GM12878 (cell line): Measurements from ENCODE around the gene SERTAD1. TPM values are rescaled to one million over a fixed set of nuclear protein-coding genes. Genes with fewer than 3 reads are reported as not detected.

Experiments
- ATAC-seq: fragments of 200-7000 bp; cut with Tn5 transposase; 3 replicates; pipeline ENCODE4 v1.9.1; 2020; ENCODE audit warnings: mild to moderate bottlenecking, moderate library complexity
- BruUV-seq: library from RNA; stranded (reverse); fragments of 400-500 nt; replicated peaks from 2 replicates; lab custom pipeline; 2021; lab: Mats Ljungman, UMichigan
- CTCF ChIA-PET: fragments of 300-600 bp; sonication (Branson Sonifier 250); formaldehyde crosslinking; extraction: SDS; loops from one replicate; lab custom pipeline; 2021; ENCODE audit warnings: inconsistent platforms; lab: Yijun Ruan, JAX
- POLR2A ChIA-PET: fragments of 350-600 bp; formaldehyde crosslinking; extraction: SDS; loops from one replicate; lab custom pipeline; 2021; ENCODE audit warnings: inconsistent platforms; lab: Charles Lee
- RAD21 ChIA-PET: fragments of 300-600 bp; sonication (Branson Sonifier 250); formaldehyde crosslinking; loops from one replicate; lab custom pipeline; 2023; ENCODE audit warnings: antibody characterized with exemption; ENCODE audit not compliant: unreplicated experiment; lab: Charles Lee
- SMC1A ChIA-PET: fragments of 300-600 bp; sonication (Branson Sonifier 250); formaldehyde crosslinking; loops from one replicate; lab custom pipeline; 2023; ENCODE audit not compliant: unreplicated experiment, uncharacterized antibody; lab: Charles Lee
- DNase-seq: peaks from one replicate; pipeline ENCODE4 v3.0.0-alpha.2; 2011; ENCODE audit warnings: low read depth, low spot score
- FAIRE-seq: peaks from 3 replicates; lab custom pipeline; 2011; peaks lifted over from hg19 to GRCh38; lab: Jason Lieb, UNC
- H2AFZ ChIP-seq: 2 replicates; pipeline ENCODE4 v1.6.0; 2011; ENCODE audit warnings: low read depth, low read length, control low read depth; ENCODE audit not compliant: control insufficient read depth
- H3K27ac ChIP-seq: 2 replicates; pipeline ENCODE4 v1.5.1; 2011; ENCODE audit warnings: control low read depth; ENCODE audit not compliant: control insufficient read depth, insufficient read depth
- H3K27me3 ChIP-seq, 2 experiments: replicated peaks in 1 of 2; 2 replicates each; pipeline versions ENCODE4 v1.6.0 to v1.6.1; 2011; ENCODE audit warnings: low read length in 1 of 2; ENCODE audit not compliant: control insufficient read depth in 2 of 2, insufficient read depth in 2 of 2
- H3K36me3 ChIP-seq, 2 experiments: 2 replicates each; pipeline ENCODE4 v1.5.1; 2011; ENCODE audit warnings: low read length in 1 of 2; ENCODE audit not compliant: control insufficient read depth in 2 of 2, insufficient read depth in 2 of 2
- H3K4me1 ChIP-seq: 2 replicates; pipeline ENCODE4 v1.6.1; 2011; ENCODE audit warnings: mild to moderate bottlenecking, low read length, moderate library complexity, mixed read lengths; ENCODE audit not compliant: control insufficient read depth, insufficient read depth
- H3K4me2 ChIP-seq: 2 replicates; pipeline ENCODE4 v1.6.0; 2011; ENCODE audit warnings: control low read depth; ENCODE audit not compliant: control insufficient read depth, insufficient read depth
- H3K4me3 ChIP-seq: fragments of 200-600 bp; sonication (generic); 2 replicates; pipeline ENCODE4 v1.5.1; 2016
- H3K79me2 ChIP-seq: 2 replicates; pipeline ENCODE4 v1.6.0; 2011; ENCODE audit warnings: low read length; ENCODE audit not compliant: control insufficient read depth, insufficient read depth
- H3K9ac ChIP-seq: 2 replicates; pipeline ENCODE4 v1.8.0; 2011; ENCODE audit warnings: low read length, control low read depth, mixed read lengths; ENCODE audit not compliant: control insufficient read depth, insufficient read depth
- H3K9me3 ChIP-seq: replicated peaks from 3 replicates; pipeline ENCODE4 v1.5.1; 2011; ENCODE audit warnings: mild to moderate bottlenecking, low read length; ENCODE audit not compliant: control insufficient read depth, insufficient read depth
- H4K20me1 ChIP-seq: 2 replicates; pipeline ENCODE4 v1.6.0; 2011; ENCODE audit not compliant: control insufficient read depth, insufficient read depth
- CBFB ChIP-seq: IDR thresholded peaks from 2 replicates; pipeline ENCODE4 v1.6.1; 2016; ENCODE audit warnings: antibody characterized with exemption, low read depth
- CEBPB ChIP-seq, 2 experiments: fragments of 150-350 bp in 1 of 2; IDR thresholded peaks; 2 replicates each; pipeline ENCODE4 v1.6.1; 2012 to 2014; ENCODE audit warnings: low read depth in 2 of 2, low read length in 2 of 2, borderline replicate concordance in 1 of 2, inconsistent platforms in 1 of 2
- EP300 ChIP-seq, 2 experiments: fragments of 150-350 bp in 1 of 2; IDR thresholded peaks; 2 replicates each; pipeline ENCODE4 v1.6.1; 2011 to 2012; ENCODE audit warnings: low read depth in 2 of 2, low read length in 2 of 2, borderline replicate concordance in 1 of 2, improper control_type of control experiment in 1 of 2, inconsistent platforms in 1 of 2; ENCODE audit not compliant: control insufficient read depth in 1 of 2
- ESRRA ChIP-seq: IDR thresholded peaks from 2 replicates; pipeline ENCODE4 v1.6.1; 2012; ENCODE audit warnings: mild to moderate bottlenecking, low read length, improper control_type of control experiment
- FOXM1 ChIP-seq: IDR thresholded peaks from 2 replicates; pipeline ENCODE4 v1.6.1; 2012; ENCODE audit warnings: low read depth, mild to moderate bottlenecking, inconsistent platforms, low read length, moderate library complexity
- NFIC ChIP-seq: IDR thresholded peaks from 2 replicates; pipeline ENCODE4 v1.6.1; 2012; ENCODE audit warnings: low read depth, mild to moderate bottlenecking, inconsistent platforms, low read length, moderate library complexity
- NR2C2 ChIP-seq: IDR thresholded peaks from 2 replicates; pipeline ENCODE4 v1.6.1; 2011; ENCODE audit warnings: borderline replicate concordance, low read depth; ENCODE audit not compliant: control insufficient read depth, insufficient read length
- RELA ChIP-seq: fragments of 450-650 bp; IDR thresholded peaks from 2 replicates; pipeline ENCODE4 v1.8.0; 2014; ENCODE audit warnings: borderline replicate concordance; ENCODE audit not compliant: partially characterized antibody
- STAT1 ChIP-seq: fragments of 450-650 bp; conservative IDR thresholded peaks from 2 replicates; pipeline ENCODE4 v1.6.1; 2014; ENCODE audit warnings: antibody characterized with exemption, mild to moderate bottlenecking
- SUZ12 ChIP-seq: fragments of 200-600 bp; sonication (generic); IDR thresholded peaks from one replicate; pipeline ENCODE4 v1.6.1; 2018; ENCODE audit warnings: antibody characterized with exemption, mild to moderate bottlenecking; ENCODE audit not compliant: unreplicated experiment
- TAF1 ChIP-seq: IDR thresholded peaks from 2 replicates; pipeline ENCODE4 v1.6.1; 2011; ENCODE audit warnings: mild to moderate bottlenecking, low read depth, low read length, borderline replicate concordance
- TCF3 ChIP-seq: IDR thresholded peaks from 2 replicates; pipeline ENCODE4 v1.6.1; 2012; ENCODE audit warnings: low read depth, mild to moderate bottlenecking, low read length, borderline replicate concordance; ENCODE audit not compliant: insufficient read depth
- TCF7 ChIP-seq: IDR thresholded peaks from 2 replicates; pipeline ENCODE4 v1.6.1; 2014; ENCODE audit warnings: antibody characterized with exemption, borderline replicate concordance
- WGBS: methylation state at CpG from one replicate; pipeline ENCODE4 v1.1.6; 2016; ENCODE audit warnings: low lambda C conversion rate; ENCODE audit not compliant: insufficient replicate concordance, insufficient coverage; ENCODE audit errors: missing lambda C conversion rate; 5-methylcytosine and 5-hydroxymethylcytosine counted together
- in situ Hi-C: fragments of 300-500 bp; cut with MboI; formaldehyde crosslinking; loops from 9 replicates; pipeline ENCODE4 v1.14.3; 2018; ENCODE audit warnings: mixed read lengths
- intact Hi-C: fragments of 100-400 bp; cut with micrococcal nuclease; formaldehyde crosslinking; loops from one replicate; pipeline ENCODE4 v1.14.2; 2022; ENCODE audit not compliant: unreplicated experiment
- polyA plus RNA-seq, 11 experiments: library from polyadenylated mRNA; depleted of rRNA in 4 of 11; unstranded in 6 of 11; stranded (reverse) in 5 of 11; fragments of >200 nt; fragmentation: Nextera tagmentation in 4 of 11; fragmentation: Illumina TruSeq in 1 of 11; extraction: Ambion mirVana in 4 of 11; extraction: Trizol in 1 of 11; gene quantifications; 1 replicate in 1 of 11; 2 replicates in 10 of 11; pipeline versions ENCODE4 v1.2.1 to v1.2.3, GENCODE V29; 2011 to 2016; ENCODE audit warnings: inconsistent platforms in 2 of 11, missing spikeins in 2 of 11, low read depth in 1 of 11
- total RNA-seq, 4 experiments: library from RNA; depleted of rRNA in 3 of 4; stranded (reverse); fragments of >200 nt in 3 of 4; fragmentation: Illumina TruSeq in 1 of 4; extraction: Trizol in 1 of 4; gene quantifications; 2 replicates each; pipeline versions ENCODE4 v1.2.1 to v1.2.3, GENCODE V29; 2013 to 2021
- TF ChIP-seq, protein P1 (sequence below): fragments of 450-650 bp; IDR thresholded peaks from 2 replicates; pipeline ENCODE4 v1.6.1; 2018; ENCODE audit warnings: mild to moderate bottlenecking, low read depth, moderate library complexity; ENCODE audit not compliant: partially characterized antibody
- TF ChIP-seq, protein P2 (sequence below): fragments of 450-650 bp; formaldehyde crosslinking; IDR thresholded peaks from 2 replicates; pipeline ENCODE4 v1.5.0; 2022; ENCODE audit warnings: mild to moderate bottlenecking, missing genetic modification characterization
- TF ChIP-seq, protein P3 (sequence below): IDR thresholded peaks from 2 replicates; pipeline ENCODE4 v1.6.1; 2011; ENCODE audit warnings: borderline replicate concordance, low read depth, mild to moderate bottlenecking, moderate library complexity, mixed read lengths, low read length; ENCODE audit not compliant: insufficient read depth; ENCODE audit errors: extremely low read length

The SERTAD1 gene
- total and polyA plus RNA-seq, 10 of the 15 experiments (the other 5 are each of a cell fraction or from before 2014, with no cell fraction given): 0.23 to 14.2 (median 8.0) TPM

DNA sequence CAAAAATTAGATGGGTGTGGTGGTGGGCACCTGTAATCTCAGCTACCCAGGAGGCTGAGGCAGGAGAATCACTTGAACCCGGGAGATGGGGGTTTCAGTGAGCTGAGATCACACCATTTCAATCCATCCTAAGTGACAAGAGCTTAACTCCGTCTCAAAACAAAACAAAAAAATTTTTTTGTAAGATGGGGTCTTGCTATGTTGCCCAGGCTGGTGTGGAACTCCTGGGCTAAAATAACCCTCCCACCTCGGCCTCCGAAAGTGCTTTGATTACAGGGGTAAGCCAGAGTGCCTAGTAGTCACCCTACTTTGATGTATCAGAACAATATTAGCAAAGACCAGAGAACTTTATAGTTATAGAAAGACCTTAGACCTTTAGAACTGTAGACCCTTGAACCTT is 48.9 kb upstream of the SERTAD1 start:
- no peak overlapping the region for H3K9ac ChIP-seq
- ChIA-PET RAD21 (no interaction called here), POLR2A (interaction anchor here (0.7 kb wide), 1 partner anchor 9 kb away, joined by 5 read pairs; no protein-coding TSS in a partner anchor), CTCF (interaction anchor here (1.5 kb wide), 1 partner anchor 169 kb away, joined by 3 read pairs; no protein-coding TSS in a partner anchor), SMC1A (no interaction called here)
- BruUV-seq: no TSS peak
- H3K4me2 ChIP-seq: no peak overlapping the region
- no peak overlapping the region for H3K4me3 ChIP-seq
- WGBS: 44% methylated on average over 4 of the region's 4 CpGs
- no peak for FAIRE-seq
- H2AFZ ChIP-seq: no peak overlapping the region
- H4K20me1 ChIP-seq: no peaks in the 10 kb centered on the region
- intact Hi-C loops: no loop called here
- no peak overlapping the region for H3K27ac ChIP-seq
- no peaks in the 10 kb centered on the region for H3K27me3 ChIP-seq
- H3K79me2 ChIP-seq: no peaks in the 10 kb centered on the region
- in situ Hi-C loops: no loop called here
- H3K36me3 ChIP-seq: no peaks in the 10 kb centered on the region
- ATAC-seq: no peak
- no peak for DNase-seq
- H3K4me1 ChIP-seq: no peaks in the 10 kb centered on the region
- no peaks in the 10 kb centered on the region for H3K9me3 ChIP-seq
- TF ChIP-seq, protein P1, sequence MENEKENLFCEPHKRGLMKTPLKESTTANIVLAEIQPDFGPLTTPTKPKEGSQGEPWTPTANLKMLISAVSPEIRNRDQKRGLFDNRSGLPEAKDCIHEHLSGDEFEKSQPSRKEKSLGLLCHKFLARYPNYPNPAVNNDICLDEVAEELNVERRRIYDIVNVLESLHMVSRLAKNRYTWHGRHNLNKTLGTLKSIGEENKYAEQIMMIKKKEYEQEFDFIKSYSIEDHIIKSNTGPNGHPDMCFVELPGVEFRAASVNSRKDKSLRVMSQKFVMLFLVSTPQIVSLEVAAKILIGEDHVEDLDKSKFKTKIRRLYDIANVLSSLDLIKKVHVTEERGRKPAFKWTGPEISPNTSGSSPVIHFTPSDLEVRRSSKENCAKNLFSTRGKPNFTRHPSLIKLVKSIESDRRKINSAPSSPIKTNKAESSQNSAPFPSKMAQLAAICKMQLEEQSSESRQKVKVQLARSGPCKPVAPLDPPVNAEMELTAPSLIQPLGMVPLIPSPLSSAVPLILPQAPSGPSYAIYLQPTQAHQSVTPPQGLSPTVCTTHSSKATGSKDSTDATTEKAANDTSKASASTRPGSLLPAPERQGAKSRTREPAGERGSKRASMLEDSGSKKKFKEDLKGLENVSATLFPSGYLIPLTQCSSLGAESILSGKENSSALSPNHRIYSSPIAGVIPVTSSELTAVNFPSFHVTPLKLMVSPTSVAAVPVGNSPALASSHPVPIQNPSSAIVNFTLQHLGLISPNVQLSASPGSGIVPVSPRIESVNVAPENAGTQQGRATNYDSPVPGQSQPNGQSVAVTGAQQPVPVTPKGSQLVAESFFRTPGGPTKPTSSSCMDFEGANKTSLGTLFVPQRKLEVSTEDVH: no peak
- no peak for TF ChIP-seq RELA
- TF ChIP-seq, protein P2, sequence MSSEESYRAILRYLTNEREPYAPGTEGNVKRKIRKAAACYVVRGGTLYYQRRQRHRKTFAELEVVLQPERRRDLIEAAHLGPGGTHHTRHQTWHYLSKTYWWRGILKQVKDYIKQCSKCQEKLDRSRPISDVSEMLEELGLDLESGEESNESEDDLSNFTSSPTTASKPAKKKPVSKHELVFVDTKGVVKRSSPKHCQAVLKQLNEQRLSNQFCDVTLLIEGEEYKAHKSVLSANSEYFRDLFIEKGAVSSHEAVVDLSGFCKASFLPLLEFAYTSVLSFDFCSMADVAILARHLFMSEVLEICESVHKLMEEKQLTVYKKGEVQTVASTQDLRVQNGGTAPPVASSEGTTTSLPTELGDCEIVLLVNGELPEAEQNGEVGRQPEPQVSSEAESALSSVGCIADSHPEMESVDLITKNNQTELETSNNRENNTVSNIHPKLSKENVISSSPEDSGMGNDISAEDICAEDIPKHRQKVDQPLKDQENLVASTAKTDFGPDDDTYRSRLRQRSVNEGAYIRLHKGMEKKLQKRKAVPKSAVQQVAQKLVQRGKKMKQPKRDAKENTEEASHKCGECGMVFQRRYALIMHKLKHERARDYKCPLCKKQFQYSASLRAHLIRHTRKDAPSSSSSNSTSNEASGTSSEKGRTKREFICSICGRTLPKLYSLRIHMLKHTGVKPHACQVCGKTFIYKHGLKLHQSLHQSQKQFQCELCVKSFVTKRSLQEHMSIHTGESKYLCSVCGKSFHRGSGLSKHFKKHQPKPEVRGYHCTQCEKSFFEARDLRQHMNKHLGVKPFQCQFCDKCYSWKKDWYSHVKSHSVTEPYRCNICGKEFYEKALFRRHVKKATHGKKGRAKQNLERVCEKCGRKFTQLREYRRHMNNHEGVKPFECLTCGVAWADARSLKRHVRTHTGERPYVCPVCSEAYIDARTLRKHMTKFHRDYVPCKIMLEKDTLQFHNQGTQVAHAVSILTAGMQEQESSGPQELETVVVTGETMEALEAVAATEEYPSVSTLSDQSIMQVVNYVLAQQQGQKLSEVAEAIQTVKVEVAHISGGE (CRISPR knock-in tag): no peak
- TF ChIP-seq TAF1: no peak
- no peak for TF ChIP-seq NFIC
- no peak for TF ChIP-seq SUZ12
- no peak for TF ChIP-seq NR2C2
- TF ChIP-seq CEBPB (IDR thresholded peaks at IDR 0.05; ENCODE audit: borderline replicate concordance in 1 of 2, low read depth in 2 of 2, low read length in 2 of 2): no peak
- no peak for TF ChIP-seq TCF3
- no peak for TF ChIP-seq EP300 (IDR thresholded peaks at IDR 0.05; ENCODE audit: borderline replicate concordance in 1 of 2, control insufficient read depth in 1 of 2, low read depth in 2 of 2, low read length in 2 of 2)
- TF ChIP-seq STAT1: no peak
- no peak for TF ChIP-seq TCF7
- TF ChIP-seq ESRRA: no peak
- TF ChIP-seq, protein P3, sequence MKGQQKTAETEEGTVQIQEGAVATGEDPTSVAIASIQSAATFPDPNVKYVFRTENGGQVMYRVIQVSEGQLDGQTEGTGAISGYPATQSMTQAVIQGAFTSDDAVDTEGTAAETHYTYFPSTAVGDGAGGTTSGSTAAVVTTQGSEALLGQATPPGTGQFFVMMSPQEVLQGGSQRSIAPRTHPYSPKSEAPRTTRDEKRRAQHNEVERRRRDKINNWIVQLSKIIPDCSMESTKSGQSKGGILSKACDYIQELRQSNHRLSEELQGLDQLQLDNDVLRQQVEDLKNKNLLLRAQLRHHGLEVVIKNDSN: no peak
- no peak for TF ChIP-seq CBFB
- TF ChIP-seq FOXM1: no peak
